GM23248 (cell line): ENCODE data around the gene ATP10A. TPM values are rescaled to one million over a fixed set of nuclear protein-coding genes. Genes with fewer than 3 reads are reported as not detected.

Experiments used
- DNase-seq: peaks from one replicate; pipeline ENCODE4 v3.0.0-alpha.2; 2015
- H2AFZ ChIP-seq: fragments of 200-600 bp; sonication (generic); 2 replicates; pipeline ENCODE4 v1.6.1; 2016; ENCODE audit warnings: antibody characterized with exemption
- H3F3A ChIP-seq: fragments of 200-600 bp; sonication (generic); 2 replicates; pipeline ENCODE4 v1.6.1; 2016; ENCODE audit warnings: mild to moderate bottlenecking, antibody characterized with exemption, mixed run types; ENCODE audit not compliant: insufficient read depth
- H3K27ac ChIP-seq: fragments of 200-600 bp; sonication (generic); 2 replicates; pipeline ENCODE4 v1.5.1; 2016; ENCODE audit warnings: mild to moderate bottlenecking
- H3K27me3 ChIP-seq: fragments of 200-600 bp; sonication (generic); replicated peaks from 2 replicates; pipeline ENCODE4 v1.6.1; 2016; ENCODE audit warnings: mild to moderate bottlenecking; ENCODE audit not compliant: insufficient read depth
- H3K36me3 ChIP-seq: fragments of 200-600 bp; sonication (generic); 2 replicates; pipeline ENCODE4 v1.6.1; 2016; ENCODE audit warnings: low read depth, mild to moderate bottlenecking
- H3K4me1 ChIP-seq: fragments of 200-600 bp; sonication (generic); 2 replicates; pipeline ENCODE4 v1.6.1; 2016; ENCODE audit warnings: mild to moderate bottlenecking; ENCODE audit not compliant: insufficient read depth
- H3K4me2 ChIP-seq: fragments of 200-600 bp; sonication (generic); one replicate; pipeline ENCODE4 v1.6.1; 2016; ENCODE audit warnings: mild to moderate bottlenecking; ENCODE audit not compliant: unreplicated experiment
- H3K4me3 ChIP-seq: fragments of 200-600 bp; sonication (generic); 2 replicates; pipeline ENCODE4 v1.5.1; 2016; ENCODE audit warnings: mild to moderate bottlenecking
- H3K79me2 ChIP-seq: fragments of 200-600 bp; sonication (generic); 2 replicates; pipeline ENCODE4 v1.6.1; 2016; ENCODE audit warnings: mild to moderate bottlenecking; ENCODE audit not compliant: insufficient read depth
- H3K9ac ChIP-seq: fragments of 200-600 bp; sonication (generic); 2 replicates; pipeline ENCODE4 v1.6.1; 2016; ENCODE audit warnings: mild to moderate bottlenecking
- H3K9me2 ChIP-seq: fragments of 200-600 bp; sonication (generic); 2 replicates; pipeline ENCODE4 v1.6.1; 2016; ENCODE audit warnings: mixed run types, mild to moderate bottlenecking, moderate library complexity; ENCODE audit not compliant: insufficient read depth
- H3K9me3 ChIP-seq: fragments of 200-600 bp; sonication (generic); one replicate; pipeline ENCODE4 v1.6.1; 2017; ENCODE audit warnings: low read depth
- H4K20me1 ChIP-seq: fragments of 200-600 bp; sonication (generic); 2 replicates; pipeline ENCODE4 v1.6.0; 2016; ENCODE audit not compliant: insufficient read depth
- EZH2 ChIP-seq: fragments of 200-600 bp; sonication (generic); IDR thresholded peaks from 2 replicates; pipeline ENCODE4 v1.6.1; 2018; ENCODE audit warnings: antibody characterized with exemption, mild to moderate bottlenecking; ENCODE audit not compliant: insufficient read depth, poor library complexity, severe bottlenecking
- EZH2phosphoT487 ChIP-seq: fragments of 200-600 bp; sonication (generic); IDR thresholded peaks from 2 replicates; pipeline ENCODE4 v1.6.1; 2018; ENCODE audit warnings: antibody characterized with exemption, moderate library complexity, mild to moderate bottlenecking, low read depth; ENCODE audit not compliant: insufficient read depth
- WGBS, 2 experiments: methylation state at CpG; one replicate each; pipeline ENCODE4 v1.1.6; 2015 to 2017; ENCODE audit warnings: low lambda C conversion rate in 2 of 2, low coverage in 1 of 2; ENCODE audit errors: missing lambda C conversion rate in 2 of 2; 5-methylcytosine and 5-hydroxymethylcytosine counted together
- in situ Hi-C: fragments of 300-500 bp; cut with MboI; formaldehyde crosslinking; loops from 2 replicates; pipeline ENCODE4 v1.15.0; 2020
- polyA plus RNA-seq: library from polyadenylated mRNA; unstranded; fragments of >200 nt; fragmentation: Nextera tagmentation; extraction: Ambion mirVana; gene quantifications from 2 replicates; pipeline ENCODE4 v1.2.1, GENCODE V29; 2016
- total RNA-seq: library from RNA; depleted of rRNA; stranded (reverse); fragments of >200 nt; shearing (Covaris generic); gene quantifications from 2 replicates; pipeline ENCODE4 v1.2.3, GENCODE V29; 2014

The ATP10A gene
- total and polyA plus RNA-seq, 2 experiments from 2014 or later: 20.4 to 64.1 TPM

- H2AFZ ChIP-seq: no peak overlapping the region
- no peaks in the 10 kb centered on the region for H3K27me3 ChIP-seq
- peaks cover 7% of the 10 kb centered on the region for H3F3A ChIP-seq
- H3K9ac ChIP-seq: no peak overlapping the region
- H3K36me3 ChIP-seq: no peaks in the 10 kb centered on the region
- peaks cover 100% of the 10 kb centered on the region for H3K79me2 ChIP-seq
- H4K20me1 ChIP-seq: no peaks in the 10 kb centered on the region
- H3K4me1 ChIP-seq: peaks cover 31% of the 10 kb centered on the region
- no peaks in the 10 kb centered on the region for H3K9me3 ChIP-seq
- WGBS, 2 experiments: 78 to 79% methylated on average over 7 of the region's 7 CpGs
- no peak overlapping the region for H3K4me3 ChIP-seq
- in situ Hi-C loops: no loop called here
- H3K27ac ChIP-seq: peak overlapping the region; percentile 60; the same call in 1 of the 2 replicates
- TF ChIP-seq EZH2phosphoT487: no peak
- no peaks in the 10 kb centered on the region for H3K9me2 ChIP-seq
- H3K4me2 ChIP-seq: no peak overlapping the region
- no peak for DNase-seq
These were observed 66.7 kb downstream of the ATP10A start for GRCh38 chr15:25796395-25796794.

GRCh38 chr15:25795712-25796111 is 67.4 kb downstream of the ATP10A start:
- WGBS, 2 experiments: 58 to 65% methylated on average over 3 to 5 of the region's 6 CpGs
- H3F3A ChIP-seq: peaks cover 14% of the 10 kb centered on the region
- in situ Hi-C loops: no loop called here
- H3K9ac ChIP-seq: no peak overlapping the region
- no peak overlapping the region for H3K4me3 ChIP-seq
- no peak for TF ChIP-seq EZH2
- no peak for DNase-seq
- H3K9me2 ChIP-seq: no peaks in the 10 kb centered on the region
- H3K27ac ChIP-seq: no peak overlapping the region
- H3K4me1 ChIP-seq: peaks cover 38% of the 10 kb centered on the region
- H4K20me1 ChIP-seq: no peaks in the 10 kb centered on the region
- peaks cover 96% of the 10 kb centered on the region for H3K79me2 ChIP-seq
- no peak overlapping the region for H3K4me2 ChIP-seq
- no peak overlapping the region for H2AFZ ChIP-seq
- H3K27me3 ChIP-seq: no peaks in the 10 kb centered on the region
- H3K9me3 ChIP-seq: no peaks in the 10 kb centered on the region
- no peaks in the 10 kb centered on the region for H3K36me3 ChIP-seq

DNA sequence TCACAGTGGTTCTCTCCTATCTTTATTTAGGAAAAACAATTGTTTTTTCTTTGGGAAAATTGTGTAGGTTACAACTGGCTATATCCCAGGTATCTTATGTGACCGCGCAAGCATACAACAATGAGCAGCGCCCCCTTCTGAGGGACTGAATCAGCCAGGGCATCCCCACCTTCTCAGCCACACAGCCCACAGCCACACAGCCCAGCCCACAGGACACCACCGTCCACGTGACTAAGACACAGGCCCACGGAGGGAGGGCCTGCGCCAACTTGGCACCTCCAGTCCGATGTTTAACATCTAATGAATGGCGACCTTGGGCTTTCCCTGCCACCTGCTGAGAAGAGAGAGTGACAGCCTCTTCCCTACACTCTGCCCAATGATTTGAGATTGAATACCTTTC is 68.1 kb downstream of the ATP10A start:
- Histone ChIP-seq H3K4me2 (no peak overlapping the region), H3K9me3 (no peaks in the 10 kb centered on the region), H3K79me2 (peaks cover 89% of the 10 kb centered on the region), H3K9me2 (no peaks in the 10 kb centered on the region), H3K4me3 (no peak overlapping the region), H3K36me3 (no peaks in the 10 kb centered on the region), H3K27ac (no peak overlapping the region), H3K27me3 (no peaks in the 10 kb centered on the region), H3K4me1 (peaks cover 40% of the 10 kb centered on the region), H4K20me1 (no peaks in the 10 kb centered on the region), H3K9ac (no peak overlapping the region), H2AFZ (no peak overlapping the region), H3F3A (peaks cover 16% of the 10 kb centered on the region)
- no peak for TF ChIP-seq EZH2
- TF ChIP-seq EZH2phosphoT487: no peak
- in situ Hi-C loops: no loop called here
- DNase-seq: no peak
- 83 to 84% methylated on average over 9 of the region's 9 CpGs for WGBS, 2 experiments

GRCh38 chr15:25793354-25794050 is 69.6 kb downstream of the ATP10A start:
- Histone ChIP-seq H3K4me2 (no peak overlapping the region), H3F3A (peaks cover 29% of the 10 kb centered on the region), H4K20me1 (no peaks in the 10 kb centered on the region), H3K27me3 (no peaks in the 10 kb centered on the region), H3K4me1 (peaks cover 49% of the 10 kb centered on the region), H3K79me2 (peaks cover 74% of the 10 kb centered on the region), H3K9ac (no peak overlapping the region), H3K9me2 (no peaks in the 10 kb centered on the region), H2AFZ (no peak overlapping the region), H3K4me3 (no peak overlapping the region), H3K27ac (no peak overlapping the region), H3K9me3 (no peaks in the 10 kb centered on the region), H3K36me3 (no peaks in the 10 kb centered on the region)
- no peak for DNase-seq
- in situ Hi-C loops: no loop called here
- TF ChIP-seq EZH2phosphoT487 (no peak), EZH2 (no peak)
- 96 to 97% methylated on average over 6 of the region's 6 CpGs for WGBS, 2 experiments
